HG03521 (cell line): ENCODE measurements around the gene CREB3L4.

Experiments used
- ATAC-seq: cut with Tn5 transposase; IDR thresholded peaks from one replicate; pipeline ENCODE4 v1.9.1; 2021; ENCODE audit warnings: mild to moderate bottlenecking, moderate library complexity; ENCODE audit not compliant: unreplicated experiment

Gene CREB3L4

GRCh38 chr1:153967107-153967999, at the start of gene CREB3L4:
CREB3L4 (plus strand) TSS chr1:153967902; CDS start chr1:153968526, 624 bp downstream.
- ATAC-seq, result peak; percentile 72

GRCh38 chr1:153919876-153920852, 47.5 kb upstream of the CREB3L4 start:
- ATAC-seq, result no peak

DNA sequence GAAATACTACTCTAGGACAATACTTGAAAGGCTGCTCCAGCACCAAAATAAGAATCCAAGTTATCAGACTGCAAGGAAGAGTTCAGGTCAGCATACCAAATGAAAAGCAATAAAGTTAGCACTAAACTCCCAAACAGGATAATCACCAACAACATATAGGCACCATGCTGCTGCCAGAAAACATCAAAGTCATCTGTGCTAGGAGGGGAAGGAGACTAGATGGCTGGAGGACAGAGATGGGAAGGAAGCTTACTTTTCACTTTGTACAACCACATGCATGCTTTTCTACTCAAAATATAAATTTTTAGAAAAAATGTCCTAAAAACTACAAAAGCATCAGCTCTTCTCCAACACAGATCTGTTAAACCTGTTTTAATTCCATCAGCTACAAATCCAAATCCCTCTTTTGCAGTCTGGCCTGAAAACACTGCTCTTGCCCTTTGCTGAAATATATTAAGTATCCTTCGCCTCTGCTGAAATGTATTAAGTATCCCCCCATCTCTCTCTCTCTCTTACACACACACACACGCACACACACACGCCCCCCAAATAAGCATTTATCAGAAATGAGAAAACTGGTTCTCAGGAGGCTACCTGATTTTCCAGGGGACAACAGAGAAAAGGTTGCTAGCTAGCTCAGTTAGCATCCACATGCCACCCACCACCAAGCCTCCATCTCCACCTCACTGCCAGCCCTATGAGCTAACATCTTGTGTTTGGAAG, 46.5 kb upstream of the CREB3L4 start:
- no peak for ATAC-seq

- no peak for ATAC-seq
Measured at GRCh38 chr1:153921803-153922075, 46.0 kb upstream of the CREB3L4 start.

- ATAC-seq, result peak; percentile 32
Measured at GRCh38 chr1:153922076-153922971, 45.4 kb upstream of the CREB3L4 start.

DNA sequence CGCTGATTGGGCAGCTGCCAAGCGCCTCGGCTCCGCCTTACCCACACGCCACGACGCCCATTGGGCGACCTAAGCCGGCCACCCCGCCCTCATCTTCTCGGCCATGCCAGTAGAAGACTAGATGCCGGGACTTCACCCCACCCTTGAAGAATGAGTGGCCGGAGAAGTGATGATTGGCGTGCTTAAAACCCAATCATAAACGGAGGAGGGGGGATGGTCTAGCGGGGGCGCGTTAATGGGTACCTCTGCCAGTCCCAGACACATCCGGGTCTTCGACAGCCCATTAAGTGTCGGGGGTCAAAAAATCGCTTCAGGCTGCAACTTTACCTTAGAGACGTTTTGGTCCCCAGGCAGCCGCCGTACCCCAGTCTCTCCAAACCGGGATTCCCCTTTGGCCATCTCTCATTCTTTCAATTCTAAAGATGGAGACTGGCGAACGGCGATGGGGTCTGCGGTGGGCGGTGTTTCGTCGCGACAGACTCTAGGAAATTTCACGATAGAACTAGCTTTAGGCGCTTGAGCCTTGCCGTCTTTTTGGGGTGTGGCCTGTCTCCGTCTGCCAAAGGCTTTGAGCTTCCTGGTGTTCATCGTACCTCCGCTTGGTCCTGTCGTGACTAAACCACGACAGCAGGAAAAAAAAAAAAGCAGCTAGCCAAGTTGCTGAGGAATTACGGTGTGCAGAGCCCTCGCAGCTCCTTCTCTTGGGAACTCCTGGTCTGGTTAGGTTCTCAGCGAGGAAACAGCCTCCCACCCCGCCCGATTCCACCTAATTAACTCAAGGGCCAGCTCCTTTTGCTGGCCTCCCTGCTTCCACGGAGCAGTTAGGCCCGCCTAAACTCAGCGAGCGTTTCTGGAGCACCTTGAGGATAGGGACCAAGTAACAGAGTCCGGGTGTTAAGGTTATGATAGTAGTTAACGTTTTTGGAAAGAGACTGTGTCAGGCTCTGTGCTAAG, 44.5 kb upstream of the CREB3L4 start, which contains the start of gene GATAD2B:
GATAD2B (minus strand) TSS at position 1 of the 954 bp plus-strand sequence. CDS start 94,625 bp downstream, outside the sequence.
- peak; percentile 97 for ATAC-seq

- no peak for ATAC-seq
Measured at GRCh38 chr1:153926405-153926804, 41.3 kb upstream of the CREB3L4 start.

DNA sequence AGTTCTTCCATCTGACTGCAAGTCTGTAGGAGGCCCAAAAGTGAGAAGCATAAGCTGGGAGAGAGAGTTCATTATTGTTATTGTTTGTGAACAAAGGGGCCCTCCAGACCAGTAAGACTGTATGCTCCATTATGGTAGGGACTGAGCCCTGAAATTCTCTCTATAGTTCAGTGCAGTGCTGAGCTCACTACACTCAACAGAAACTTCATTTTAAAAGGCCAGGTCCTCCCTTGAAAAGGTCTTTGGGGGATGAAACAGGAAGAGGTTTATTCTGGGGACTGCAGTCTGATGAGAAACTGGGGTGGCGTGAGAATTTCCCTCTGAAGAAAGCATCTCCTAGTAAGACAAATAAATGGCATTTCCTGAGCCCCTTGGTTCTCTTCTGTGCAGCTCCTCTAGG, 39.5 kb upstream of the CREB3L4 start:
- no peak for ATAC-seq

DNA sequence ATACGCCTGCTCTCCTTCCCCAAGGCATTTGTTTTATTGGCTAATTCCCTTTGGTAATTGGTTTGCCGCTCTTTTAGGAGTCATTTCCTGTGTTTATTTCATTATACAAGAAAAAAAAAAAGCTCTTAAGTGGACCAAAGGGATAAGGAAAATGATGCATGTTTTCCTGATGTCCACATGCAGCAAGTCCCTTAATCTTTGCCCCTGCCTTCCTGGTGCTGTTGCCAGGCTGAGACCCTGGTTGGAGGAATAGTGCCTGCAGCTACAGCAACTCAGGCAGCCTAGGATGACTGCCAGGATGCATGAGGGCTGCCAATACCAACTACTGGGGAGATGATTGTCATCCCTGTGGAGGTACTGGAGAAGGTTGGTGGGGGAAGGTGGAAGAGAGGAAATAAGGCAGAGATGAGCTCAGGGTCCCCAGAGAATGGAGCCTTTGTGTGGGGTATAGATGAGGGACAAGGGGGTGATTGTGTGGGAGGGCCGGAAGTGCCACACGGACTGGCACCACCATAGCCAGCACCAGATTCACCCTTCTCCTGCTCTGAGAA, 38.8 kb upstream of the CREB3L4 start:
- no peak for ATAC-seq

GRCh38 chr1:153929426-153929825, 38.3 kb upstream of the CREB3L4 start:
- no peak for ATAC-seq

GRCh38 chr1:153929981-153930948, 37.4 kb upstream of the CREB3L4 start:
- no peak for ATAC-seq

- no peak for ATAC-seq
Measured at GRCh38 chr1:153932156-153933131, 35.3 kb upstream of the CREB3L4 start.

DNA sequence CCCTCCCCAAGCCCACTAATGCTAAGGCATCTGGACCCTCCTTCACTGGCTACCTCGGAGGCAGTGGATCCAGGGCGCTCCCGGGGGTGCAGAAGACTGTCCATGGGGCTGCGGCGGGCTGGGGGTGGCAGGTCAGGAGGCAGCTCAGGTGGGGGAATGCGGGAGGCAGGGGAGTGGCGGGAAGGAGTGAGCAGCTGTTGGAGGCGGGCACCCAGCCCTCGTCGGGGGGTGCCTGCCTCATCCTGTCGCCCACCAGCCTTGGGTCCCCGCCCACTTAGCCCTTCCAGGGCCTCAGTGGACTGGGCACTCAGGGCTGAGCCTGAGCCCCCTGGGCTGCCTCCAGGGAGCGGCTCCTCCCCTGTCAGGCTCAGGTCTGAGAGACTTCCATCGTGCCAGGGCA, 34.3 kb upstream of the CREB3L4 start:
- no peak for ATAC-seq

- no peak for ATAC-seq
Measured at GRCh38 chr1:153933955-153934354, 33.7 kb upstream of the CREB3L4 start.

DNA sequence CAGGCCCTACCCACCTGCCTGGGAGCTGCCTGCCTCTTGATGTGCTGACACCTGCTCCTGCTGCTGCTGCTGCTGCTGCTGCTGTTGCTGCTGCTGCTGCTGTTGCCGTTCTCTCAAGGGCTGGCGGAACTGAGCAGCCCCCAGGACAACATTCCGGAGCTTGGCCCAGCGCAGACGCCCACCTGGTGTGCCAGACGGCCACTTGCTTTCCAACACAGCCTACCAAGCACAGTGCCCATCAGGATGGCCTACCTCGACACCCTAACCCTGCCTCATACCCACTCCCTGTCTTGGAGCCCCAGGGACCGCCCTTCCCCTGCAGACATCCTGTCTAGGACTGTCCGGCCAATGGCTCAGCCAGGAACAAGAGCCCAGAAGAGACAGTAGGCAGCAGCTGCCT, 33.0 kb upstream of the CREB3L4 start:
- no peak for ATAC-seq
